Measurements from ENCODE around the gene TSPAN14.

DNA sequence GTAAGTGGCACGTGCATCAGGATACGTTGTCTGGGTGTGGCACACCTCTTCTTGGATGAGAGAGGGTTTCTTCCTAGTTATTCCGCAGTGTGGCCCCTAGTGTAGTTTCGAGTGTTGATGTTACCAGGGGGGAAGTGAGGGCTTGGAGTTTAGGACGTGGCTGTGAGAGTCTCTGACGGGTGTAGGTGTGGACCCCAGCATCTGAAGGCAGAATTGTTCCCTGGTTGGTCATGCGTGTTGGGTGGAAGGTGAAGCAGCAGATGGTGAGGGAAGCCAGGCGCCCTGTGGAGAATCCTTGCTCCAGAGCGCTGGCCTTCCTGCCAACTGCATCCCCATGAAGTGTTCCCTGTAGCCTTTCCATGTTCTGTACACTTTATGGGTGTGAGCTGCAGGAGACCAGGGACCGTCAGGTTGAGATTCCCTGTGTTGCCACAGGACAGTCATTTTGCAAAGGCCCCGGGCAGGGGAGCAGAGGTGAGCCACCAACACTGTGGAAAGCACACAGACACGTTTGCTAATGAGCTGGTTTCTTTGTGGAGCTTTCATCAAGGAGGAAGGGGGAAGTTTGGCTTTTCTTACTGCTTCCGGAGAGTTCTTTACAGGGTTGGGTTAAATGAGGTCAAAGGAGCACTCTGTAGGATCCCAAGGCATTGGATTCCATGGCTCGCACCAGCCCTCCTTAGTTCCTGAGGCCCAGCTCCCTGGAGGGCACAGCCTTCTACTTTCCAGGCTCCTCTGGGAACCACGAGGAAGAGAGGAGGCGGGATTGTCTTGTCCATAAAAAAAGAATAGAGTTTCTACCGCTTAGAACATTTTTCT, 32.0 kb downstream of the TSPAN14 start:
- TF ChIP-seq EZH2 (IDR thresholded peaks at IDR 0.05; ENCODE audit: low read length, unreplicated experiment) (no peak), CTCF (conservative IDR thresholded peaks at IDR 0.05; ENCODE audit: low read depth, low read length) (no peak)

All from PC-3 (cell line).